Spleen (tissue), 11 donors: ENCODE measurements around the gene STYX. TPM values are rescaled to one million over a fixed set of nuclear protein-coding genes. Genes with fewer than 3 reads are reported as not detected.
"Not testable (repeated sequence)": the region's sequence is repeated elsewhere in the genome, so short reads cannot be mapped to it uniquely, and the experiment has no call there.

ENCODE experiments used
- DNase-seq: peaks from one replicate; pipeline ENCODE4 v3.0.0-alpha.2; 2020
- H3K27ac ChIP-seq, 8 donors: fragments of 200-600 bp; sonication (generic) in 7 of 8; 1 replicate in 4 of 8; 2 replicates in 4 of 8; pipeline versions ENCODE4 v1.5.0 to v1.8.0; 2016 to 2021; ENCODE audit warnings: inconsistent platforms in 4 of 8, mild to moderate bottlenecking in 4 of 8, moderate library complexity in 1 of 8
- H3K27me3 ChIP-seq, 7 donors: fragments of 200-600 bp; sonication (generic) in 6 of 7; replicated peaks in 1 of 7; 1 replicate in 4 of 7; 2 replicates in 3 of 7; pipeline versions ENCODE4 v1.5.0 to v1.8.0; 2016 to 2021; ENCODE audit warnings: inconsistent platforms in 3 of 7, mild to moderate bottlenecking in 1 of 7
- H3K36me3 ChIP-seq, 6 donors: fragments of 200-600 bp; sonication (generic) in 5 of 6; 1 replicate in 4 of 6; 2 replicates in 2 of 6; pipeline versions ENCODE4 v1.5.0 to v1.8.0; 2016 to 2021; ENCODE audit warnings: inconsistent platforms in 2 of 6
- H3K4me1 ChIP-seq, 6 donors: fragments of 200-600 bp; sonication (generic) in 5 of 6; 1 replicate in 3 of 6; 2 replicates in 3 of 6; pipeline versions ENCODE4 v1.5.0 to v1.8.0; 2016 to 2021; ENCODE audit warnings: inconsistent platforms in 3 of 6
- H3K4me3 ChIP-seq, 8 donors: fragments of 200-600 bp; sonication (generic) in 7 of 8; 1 replicate in 4 of 8; 2 replicates in 4 of 8; pipeline versions ENCODE4 v1.5.0 to v1.8.0; 2016 to 2021; ENCODE audit warnings: inconsistent platforms in 4 of 8, mild to moderate bottlenecking in 4 of 8, moderate library complexity in 2 of 8
- H3K9me3 ChIP-seq, 8 donors: fragments of 200-600 bp; sonication (generic) in 7 of 8; 1 replicate in 4 of 8; 2 replicates in 4 of 8; pipeline versions ENCODE4 v1.5.0 to v1.8.0; 2016 to 2021; ENCODE audit warnings: inconsistent platforms in 4 of 8
- POLR2A ChIP-seq, 3 donors: fragments of 450-650 bp; IDR thresholded peaks; one replicate each; pipeline ENCODE4 v1.5.1; 2017; ENCODE audit warnings: antibody characterized with exemption in 3 of 3, mild to moderate bottlenecking in 1 of 3
- POLR2AphosphoS5 ChIP-seq, 3 donors: sonication (generic); formaldehyde crosslinking; IDR thresholded peaks; one replicate each; pipeline ENCODE4 v1.5.1; 2017; ENCODE audit warnings: antibody characterized with exemption in 3 of 3
- WGBS, 5 donors: extraction: QIAGEN DNeasy Blood & Tissue Kit in 3 of 5; methylation state at CpG; one replicate each; pipeline versions ENCODE4 v1.1.5 to v1.1.7; 2013 to 2018; 5-methylcytosine and 5-hydroxymethylcytosine counted together
- intact Hi-C: fragments of 100-400 bp; cut with DNase I; formaldehyde crosslinking; loops from one replicate; pipeline ENCODE4 v1.15.0; 2023; ENCODE audit warnings: low total_unique reads
- polyA plus RNA-seq, 3 donors: library from polyadenylated mRNA; stranded (reverse); fragments of 200-250 nt; gene quantifications; one replicate each; pipeline ENCODE4 v1.2.1, GENCODE V29; 2013
- total RNA-seq, 7 donors: library from RNA; depleted of rRNA in 3 of 7; stranded (reverse); fragments of >200 nt in 3 of 7; fragmentation: NEBNext Ultra II Directional in 4 of 7; extraction: Animal tissue kit (Norgen Biotek cat#: 25700) in 4 of 7; gene quantifications; one replicate each; pipeline versions ENCODE4 v1.1.0 to v1.2.1, GENCODE V29; 2016 to 2021
- TF ChIP-seq, protein P1 (sequence below), 11 experiments: fragments of 200-600 bp in 7 of 11; fragments of 450-650 bp in 4 of 11; sonication (generic) in 4 of 11; IDR thresholded peaks in 8 of 11; conservative IDR thresholded peaks in 3 of 11; 1 replicate in 7 of 11; 2 replicates in 4 of 11; pipeline versions ENCODE4 v1.4.0 to v1.8.0; 2016 to 2021; ENCODE audit warnings: antibody characterized with exemption in 11 of 11, inconsistent platforms in 4 of 11, mild to moderate bottlenecking in 1 of 11
- donor health status: healthy with polysubstance abuse.
- donor health status: DM: no; HTN: no; CAD: no; lungs with moderate emphysema.
- donor health status: DM: no; HTN: no; CAD: no.
- donor health status: Bipolar disorder and iron deficiency.
- donor health status: healthy.
- donor health status: DM: no; HTN: no; CAD: no.
- donor health status: DM: yes; HTN: yes; CAD: no.

Gene STYX
- total and polyA plus RNA-seq, 10 donors = 6.6 to 23.1 (median 16.0) TPM

DNA sequence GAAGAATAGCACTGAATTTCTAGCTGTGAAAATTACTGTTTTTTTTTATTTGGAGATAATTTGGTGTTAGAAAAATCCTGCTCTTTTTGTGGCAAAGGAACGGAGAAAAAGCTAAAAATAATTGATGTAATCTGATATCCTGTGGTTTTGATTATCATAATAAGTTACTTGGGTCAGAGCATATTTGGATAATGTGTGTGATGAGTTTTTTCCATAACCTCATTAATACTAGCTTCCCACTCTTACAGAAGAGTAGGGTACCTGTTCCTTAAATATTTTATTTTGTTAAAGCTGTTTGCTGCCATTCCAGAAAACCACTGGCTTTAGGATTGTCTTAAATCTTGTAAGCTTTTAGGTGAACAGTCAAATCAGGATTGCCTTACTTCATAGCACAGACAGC, 18.3 kb upstream of the STYX start:
- Histone ChIP-seq H3K4me1 (peaks cover 9 to 59% (median 28%) of the 10 kb centered on the region in 6 donors), H3K27ac (no peak overlapping the region), H3K9me3 (no peaks in the 10 kb centered on the region), H3K4me3 (no peak overlapping the region), H3K36me3 (peaks cover 0 to 84% (median 70%) of the 10 kb centered on the region in 6 donors), H3K27me3 (no peaks in the 10 kb centered on the region)
- TF ChIP-seq POLR2AphosphoS5 (IDR thresholded peaks at IDR 0.05) = no peak
- intact Hi-C loops = no loop called here
- DNase-seq = no peak
- 48 to 78% (median 60%) methylated on average over 1 of the region's 1 CpG for WGBS, 5 donors

DNA sequence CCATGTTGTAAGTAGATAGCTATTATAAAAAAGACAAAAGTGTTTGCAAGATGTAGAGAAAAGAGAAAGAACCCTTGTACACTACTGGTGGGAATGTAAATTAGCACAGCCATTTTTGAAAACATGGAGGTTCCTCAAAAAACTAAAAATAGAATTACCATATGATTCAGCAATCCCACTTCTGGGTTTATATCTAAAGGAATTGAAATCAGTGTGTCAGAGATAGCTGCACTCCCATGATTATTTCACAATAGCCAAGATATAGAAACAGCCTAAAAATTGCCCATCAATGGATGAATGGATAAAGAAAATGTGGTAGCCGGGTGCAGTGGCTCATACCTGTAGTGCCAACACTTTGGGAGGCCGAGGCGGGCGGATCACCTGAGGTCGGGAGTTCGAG, 13.8 kb upstream of the STYX start:
- Histone ChIP-seq H3K27ac (peak overlapping the region in 2 of 8 donors; percentile 20 to 31), H3K4me1 (peaks cover 0 to 19% (median 0%) of the 10 kb centered on the region in 6 donors), H3K9me3 (no peaks in the 10 kb centered on the region), H3K27me3 (no peaks in the 10 kb centered on the region), H3K4me3 (no peak overlapping the region), H3K36me3 (peaks cover 0 to 100% (median 93%) of the 10 kb centered on the region in 6 donors)
- intact Hi-C loops = no loop called here
- 96 to 99% (median 98%) methylated on average over 6 of the region's 6 CpGs for WGBS, 5 donors
- no peak for DNase-seq
- TF ChIP-seq, protein P1, sequence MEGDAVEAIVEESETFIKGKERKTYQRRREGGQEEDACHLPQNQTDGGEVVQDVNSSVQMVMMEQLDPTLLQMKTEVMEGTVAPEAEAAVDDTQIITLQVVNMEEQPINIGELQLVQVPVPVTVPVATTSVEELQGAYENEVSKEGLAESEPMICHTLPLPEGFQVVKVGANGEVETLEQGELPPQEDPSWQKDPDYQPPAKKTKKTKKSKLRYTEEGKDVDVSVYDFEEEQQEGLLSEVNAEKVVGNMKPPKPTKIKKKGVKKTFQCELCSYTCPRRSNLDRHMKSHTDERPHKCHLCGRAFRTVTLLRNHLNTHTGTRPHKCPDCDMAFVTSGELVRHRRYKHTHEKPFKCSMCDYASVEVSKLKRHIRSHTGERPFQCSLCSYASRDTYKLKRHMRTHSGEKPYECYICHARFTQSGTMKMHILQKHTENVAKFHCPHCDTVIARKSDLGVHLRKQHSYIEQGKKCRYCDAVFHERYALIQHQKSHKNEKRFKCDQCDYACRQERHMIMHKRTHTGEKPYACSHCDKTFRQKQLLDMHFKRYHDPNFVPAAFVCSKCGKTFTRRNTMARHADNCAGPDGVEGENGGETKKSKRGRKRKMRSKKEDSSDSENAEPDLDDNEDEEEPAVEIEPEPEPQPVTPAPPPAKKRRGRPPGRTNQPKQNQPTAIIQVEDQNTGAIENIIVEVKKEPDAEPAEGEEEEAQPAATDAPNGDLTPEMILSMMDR (IDR thresholded peaks at IDR 0.05 in 8 of 11, conservative IDR thresholded peaks at IDR 0.05 in 3 of 11) = no peak
- no peak for TF ChIP-seq POLR2A (IDR thresholded peaks at IDR 0.05)
- no peak for TF ChIP-seq POLR2AphosphoS5 (IDR thresholded peaks at IDR 0.05)

DNA sequence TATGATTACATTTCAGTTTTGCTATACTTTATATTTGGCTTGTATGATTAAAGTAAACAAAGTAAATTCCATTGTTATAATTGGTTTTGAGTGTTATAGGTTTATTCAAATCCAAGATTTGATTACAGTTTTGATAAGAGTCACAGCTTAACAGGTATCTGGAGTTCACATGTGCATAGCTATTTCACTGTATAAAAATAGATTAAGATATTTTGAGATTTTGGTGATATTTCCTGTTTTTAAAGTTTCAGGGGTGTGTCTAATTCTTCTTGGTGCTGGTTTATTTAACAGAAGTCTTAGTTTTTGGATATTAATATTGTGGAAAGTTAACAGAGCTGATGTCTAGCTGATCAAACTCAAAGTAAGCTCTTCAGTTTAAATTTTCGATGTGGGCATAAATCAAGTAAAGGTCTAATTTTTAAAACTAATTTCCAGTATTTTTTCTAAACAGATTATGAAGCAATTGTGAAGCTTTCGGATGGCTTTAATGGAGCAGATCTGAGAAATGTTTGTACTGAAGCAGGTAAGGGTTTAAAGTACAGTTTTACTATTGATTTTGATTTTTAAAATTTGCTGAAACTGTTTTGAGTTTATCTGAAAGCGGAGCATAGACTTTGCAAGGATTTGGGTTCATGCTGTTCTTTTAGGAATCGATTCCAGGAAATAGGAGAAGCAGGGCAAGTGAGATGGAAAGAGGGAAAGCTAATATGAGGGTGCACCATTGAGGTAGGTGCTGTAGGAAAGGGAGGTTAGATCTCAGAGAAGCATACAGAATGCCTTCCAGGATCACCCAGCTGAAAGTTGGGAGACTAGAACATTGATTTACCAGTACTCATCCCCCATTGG, 6.2 kb upstream of the STYX start:
- intact Hi-C loops = no loop called here
- DNase-seq = no peak
- Histone ChIP-seq H3K4me1 (peaks cover 0 to 48% (median 21%) of the 10 kb centered on the region in 6 donors), H3K27ac (peak overlapping the region in 4 of 8 donors; percentile 5 to 58 (median 18)), H3K27me3 (no peaks in the 10 kb centered on the region), H3K36me3 (peaks cover 0 to 100% (median 72%) of the 10 kb centered on the region in 6 donors), H3K9me3 (no peaks in the 10 kb centered on the region), H3K4me3 (no peak overlapping the region)
- no peak for TF ChIP-seq POLR2A (IDR thresholded peaks at IDR 0.05)
- WGBS, 5 donors = 96 to 98% (median 97%) methylated on average over 4 of the region's 4 CpGs

DNA sequence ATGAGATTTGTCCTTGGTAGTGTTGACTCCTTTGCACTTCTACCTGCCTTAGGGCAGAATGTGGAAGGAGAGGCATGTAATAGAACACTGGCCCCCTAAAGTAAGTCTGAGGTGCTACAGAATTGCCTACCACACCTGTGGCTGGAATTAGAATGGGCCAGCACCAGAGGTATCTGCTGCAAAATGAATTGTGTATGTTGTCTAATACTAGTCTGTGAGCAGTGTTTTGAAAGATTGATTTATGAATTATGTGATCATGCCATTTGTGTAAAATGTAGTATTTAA, 5.7 kb upstream of the STYX start:
- intact Hi-C loops = no loop called here
- TF ChIP-seq POLR2A (IDR thresholded peaks at IDR 0.05) (no peak), POLR2AphosphoS5 (IDR thresholded peaks at IDR 0.05) (no peak)
- TF ChIP-seq, protein P1 (IDR thresholded peaks at IDR 0.05 in 8 of 11, conservative IDR thresholded peaks at IDR 0.05 in 3 of 11) = no peak

DNA sequence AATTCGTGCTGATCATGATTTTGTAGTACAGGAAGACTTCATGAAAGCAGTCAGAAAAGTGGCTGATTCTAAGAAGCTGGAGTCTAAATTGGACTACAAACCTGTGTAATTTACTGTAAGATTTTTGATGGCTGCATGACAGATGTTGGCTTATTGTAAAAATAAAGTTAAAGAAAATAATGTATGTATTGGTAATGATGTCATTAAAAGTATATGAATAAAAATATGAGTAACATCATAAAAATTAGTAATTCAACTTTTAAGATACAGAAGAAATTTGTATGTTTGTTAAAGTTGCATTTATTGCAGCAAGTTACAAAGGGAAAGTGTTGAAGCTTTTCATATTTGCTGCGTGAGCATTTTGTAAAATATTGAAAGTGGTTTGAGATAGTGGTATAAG, 2.5 kb upstream of the STYX start:
- H3K36me3 ChIP-seq = peaks cover 0 to 70% (median 41%) of the 10 kb centered on the region in 6 donors
- 96 to 99% (median 97%) methylated on average over 2 of the region's 2 CpGs for WGBS, 5 donors
- DNase-seq, H3K4me3 ChIP-seq, H3K27ac ChIP-seq, intact Hi-C loops, H3K9me3 ChIP-seq, H3K27me3 ChIP-seq: not testable (repeated sequence)
- H3K4me1 ChIP-seq = peaks cover 10 to 66% (median 44%) of the 10 kb centered on the region in 6 donors

More for the DNA sequence above, 5.7 kb upstream of the STYX start:
- DNase-seq = no peak
- no peaks in the 10 kb centered on the region for H3K9me3 ChIP-seq
- H3K4me3 ChIP-seq = no peak overlapping the region
- peaks cover 0 to 53% (median 23%) of the 10 kb centered on the region in 6 donors for H3K4me1 ChIP-seq
- H3K27me3 ChIP-seq = no peaks in the 10 kb centered on the region
- H3K36me3 ChIP-seq = peaks cover 0 to 98% (median 67%) of the 10 kb centered on the region in 6 donors
- H3K27ac ChIP-seq = peak overlapping the region in 2 of 8 donors; percentile 22 to 58

DNA sequence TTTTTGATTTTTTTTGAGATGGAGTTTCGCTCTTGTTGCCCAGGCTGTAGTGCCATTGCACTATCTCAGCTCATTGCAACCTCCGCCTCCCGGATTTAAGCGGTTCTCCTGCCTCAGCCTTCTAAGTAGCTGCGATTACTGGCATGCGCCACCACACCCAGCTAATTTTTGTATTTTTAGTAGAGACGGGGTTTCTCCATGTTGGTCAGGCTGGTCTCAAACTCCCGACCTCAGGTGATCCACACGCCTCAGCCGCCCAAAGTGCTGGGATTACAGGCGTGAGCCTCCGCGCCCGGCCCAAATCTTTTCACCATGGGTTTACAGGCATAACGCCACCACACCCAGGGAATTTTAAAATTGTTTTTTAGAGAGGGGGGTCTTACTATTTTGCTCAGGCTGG, 931 bp upstream of the STYX start:
- Histone ChIP-seq H3K4me3 (peak overlapping the region in 1 of 8 donors; percentile 95), H3K4me1 (peaks cover 6 to 65% (median 34%) of the 10 kb centered on the region in 6 donors), H3K36me3 (peaks cover 0 to 68% (median 30%) of the 10 kb centered on the region in 6 donors), H3K27ac (peak overlapping the region in 7 of 8 donors; percentile 74 to 94 (median 90))
- intact Hi-C loops, H3K9me3 ChIP-seq, H3K27me3 ChIP-seq, DNase-seq: not testable (repeated sequence)
- WGBS, 5 donors = 94 to 97% (median 95%) methylated on average over 15 of the region's 15 CpGs
